ENCODE results near the gene NCOR2. TPM values are rescaled to one million over a fixed set of nuclear protein-coding genes. Genes with fewer than 3 reads are reported as not detected.
A peak's percentile ranks its signal among the peaks of the same experiment; 100 is the strongest.

NCOR2 gene
- total RNA-seq, 4 donors from 2014 or later, result 111 to 264 (median 187) TPM

DNA sequence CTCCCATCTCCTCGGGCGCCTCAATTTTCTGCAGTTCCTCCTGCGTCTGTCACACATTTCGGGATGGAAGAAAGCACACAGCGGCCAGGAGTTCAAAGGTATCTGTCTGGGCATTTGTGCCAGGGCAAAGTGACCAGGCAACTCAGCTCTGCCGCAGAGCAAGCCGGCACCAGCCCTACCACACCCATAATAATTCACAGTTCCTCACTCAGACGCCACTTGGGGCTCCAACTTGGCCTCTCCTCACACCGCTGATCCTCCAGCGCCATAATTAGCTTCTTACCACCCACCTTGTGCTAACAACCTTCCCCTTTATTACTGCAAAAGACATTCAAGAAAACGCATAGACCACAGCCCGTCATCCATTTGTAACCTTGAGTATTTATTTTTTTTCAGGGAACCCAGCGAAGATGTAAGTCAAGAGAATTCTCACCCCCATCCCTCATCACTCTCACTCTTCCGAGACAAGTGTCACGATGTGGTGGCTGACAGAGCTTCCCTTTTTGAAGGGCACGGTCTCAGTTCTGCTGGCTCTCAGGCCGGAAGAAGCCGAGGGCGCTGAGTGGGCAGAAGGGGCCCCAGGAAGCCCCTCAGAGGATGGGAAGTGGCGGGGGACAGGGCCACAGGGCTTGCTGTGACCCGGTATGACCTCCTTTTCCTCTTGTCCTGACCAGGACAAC is 25.2 kb upstream of the NCOR2 start:
- 52% methylated on average over 19 of the region's 21 CpGs for WGBS

DNA sequence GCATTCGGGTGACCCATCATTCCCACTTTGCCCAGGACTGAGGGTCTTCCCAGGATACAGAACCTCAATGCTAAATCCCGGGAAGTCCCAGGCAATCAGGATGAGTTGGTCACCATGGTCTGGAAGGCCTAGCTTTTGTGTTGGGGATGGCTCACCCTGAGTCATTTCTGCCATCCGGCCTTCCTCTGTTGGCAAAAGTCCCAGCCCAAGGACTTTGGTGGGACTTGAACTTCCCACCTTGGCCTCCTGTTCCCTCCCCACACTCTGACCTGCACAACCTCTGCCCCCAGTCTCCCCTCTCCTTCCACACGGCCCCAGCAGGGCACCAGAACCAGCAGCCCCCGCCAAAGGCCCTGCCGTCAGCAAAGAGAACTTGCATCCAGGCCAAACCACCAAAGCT is 24.6 kb upstream of the NCOR2 start:
- Histone ChIP-seq H3K36me3 (no peaks in the 10 kb centered on the region), H3K4me1 (peaks cover 26% of the 10 kb centered on the region), H3K9me3 (no peaks in the 10 kb centered on the region), H3K27ac (no peak overlapping the region), H3K27me3 (no peaks in the 10 kb centered on the region), H3K4me3 (no peak overlapping the region)
- WGBS, result 45% methylated on average over 5 of the region's 6 CpGs
- no peak for DNase-seq (ENCODE audit: low spot score in 2 of 2)
- TF ChIP-seq POLR2AphosphoS5 (IDR thresholded peaks at IDR 0.05) (no peak), EP300 (IDR thresholded peaks at IDR 0.05) (no peak), POLR2A (IDR thresholded peaks at IDR 0.05) (no peak)
- TF ChIP-seq, protein P1, sequence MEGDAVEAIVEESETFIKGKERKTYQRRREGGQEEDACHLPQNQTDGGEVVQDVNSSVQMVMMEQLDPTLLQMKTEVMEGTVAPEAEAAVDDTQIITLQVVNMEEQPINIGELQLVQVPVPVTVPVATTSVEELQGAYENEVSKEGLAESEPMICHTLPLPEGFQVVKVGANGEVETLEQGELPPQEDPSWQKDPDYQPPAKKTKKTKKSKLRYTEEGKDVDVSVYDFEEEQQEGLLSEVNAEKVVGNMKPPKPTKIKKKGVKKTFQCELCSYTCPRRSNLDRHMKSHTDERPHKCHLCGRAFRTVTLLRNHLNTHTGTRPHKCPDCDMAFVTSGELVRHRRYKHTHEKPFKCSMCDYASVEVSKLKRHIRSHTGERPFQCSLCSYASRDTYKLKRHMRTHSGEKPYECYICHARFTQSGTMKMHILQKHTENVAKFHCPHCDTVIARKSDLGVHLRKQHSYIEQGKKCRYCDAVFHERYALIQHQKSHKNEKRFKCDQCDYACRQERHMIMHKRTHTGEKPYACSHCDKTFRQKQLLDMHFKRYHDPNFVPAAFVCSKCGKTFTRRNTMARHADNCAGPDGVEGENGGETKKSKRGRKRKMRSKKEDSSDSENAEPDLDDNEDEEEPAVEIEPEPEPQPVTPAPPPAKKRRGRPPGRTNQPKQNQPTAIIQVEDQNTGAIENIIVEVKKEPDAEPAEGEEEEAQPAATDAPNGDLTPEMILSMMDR (IDR thresholded peaks at IDR 0.05), result no peak

More for the DNA sequence above, 25.2 kb upstream of the NCOR2 start:
- Histone ChIP-seq H3K9me3 (no peaks in the 10 kb centered on the region), H3K27me3 (no peaks in the 10 kb centered on the region), H3K27ac (no peak overlapping the region), H3K4me1 (peaks cover 26% of the 10 kb centered on the region), H3K36me3 (no peaks in the 10 kb centered on the region), H3K4me3 (no peak overlapping the region)
- DNase-seq (ENCODE audit: low spot score in 2 of 2), result no peak
- TF ChIP-seq, protein P1 (IDR thresholded peaks at IDR 0.05), result no peak
- TF ChIP-seq POLR2A (IDR thresholded peaks at IDR 0.05) (no peak), EP300 (IDR thresholded peaks at IDR 0.05) (no peak), POLR2AphosphoS5 (IDR thresholded peaks at IDR 0.05) (no peak)

DNA sequence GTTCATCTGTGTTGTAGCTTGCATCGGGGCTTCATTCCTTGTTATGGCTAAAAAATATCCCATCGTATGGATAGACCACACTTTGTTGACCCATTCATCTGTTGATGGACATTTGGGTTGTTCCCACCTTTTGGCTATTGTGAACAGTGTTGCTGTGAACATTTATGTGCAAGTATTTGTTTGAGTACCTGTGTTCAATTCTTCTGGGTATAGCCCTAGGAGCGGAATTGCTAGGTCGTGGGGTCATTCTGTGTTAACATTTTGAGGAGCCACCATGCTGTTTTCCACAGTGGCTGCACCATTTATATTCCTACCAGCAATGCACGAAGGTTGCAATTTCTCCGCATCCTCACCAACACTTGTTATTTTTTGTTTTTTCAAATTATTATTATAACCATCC is 23.0 kb upstream of the NCOR2 start:
- Histone ChIP-seq H3K4me3 (no peak overlapping the region), H3K36me3 (no peaks in the 10 kb centered on the region), H3K4me1 (peaks cover 26% of the 10 kb centered on the region), H3K27me3 (no peaks in the 10 kb centered on the region), H3K27ac (no peak overlapping the region), H3K9me3 (no peaks in the 10 kb centered on the region)
- no peak for DNase-seq (ENCODE audit: low spot score in 2 of 2)
- TF ChIP-seq POLR2A (IDR thresholded peaks at IDR 0.05) (no peak), POLR2AphosphoS5 (IDR thresholded peaks at IDR 0.05) (no peak), EP300 (IDR thresholded peaks at IDR 0.05) (no peak)
- TF ChIP-seq, protein P1 (IDR thresholded peaks at IDR 0.05), result no peak
- 96% methylated on average over 6 of the region's 6 CpGs for WGBS

DNA sequence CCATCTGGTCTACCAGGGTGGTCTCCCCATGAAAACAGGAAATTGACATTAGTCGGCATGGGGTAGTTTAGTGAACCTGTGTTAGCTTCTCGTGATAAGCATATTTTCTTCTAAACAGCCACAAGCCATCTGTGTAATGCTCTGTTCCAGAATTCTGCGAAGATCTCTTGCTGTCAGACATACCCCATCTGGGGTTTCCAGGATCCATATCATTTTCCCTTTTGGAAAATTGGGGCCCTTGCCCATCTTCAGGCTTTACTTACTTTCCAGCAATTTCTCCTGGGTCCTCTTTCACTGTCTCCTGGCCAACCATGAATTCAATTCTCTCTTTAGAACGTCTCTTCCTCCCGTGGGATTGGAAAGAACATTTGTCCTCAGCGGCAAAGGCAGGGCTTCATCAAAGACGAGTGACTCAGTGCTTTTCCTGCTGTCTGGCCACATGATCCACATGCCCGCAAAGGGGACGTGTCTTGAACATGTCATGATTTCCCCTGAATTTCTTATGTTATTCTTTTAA is 21.4 kb upstream of the NCOR2 start:
- Histone ChIP-seq H3K4me3 (no peak overlapping the region), H3K9me3 (no peaks in the 10 kb centered on the region), H3K27ac (peak overlapping the region; percentile 15), H3K36me3 (no peaks in the 10 kb centered on the region), H3K4me1 (peaks cover 26% of the 10 kb centered on the region), H3K27me3 (no peaks in the 10 kb centered on the region)
- 28% methylated on average over 9 of the region's 9 CpGs for WGBS
- no peak for DNase-seq (ENCODE audit: low spot score in 2 of 2)
- no peak for TF ChIP-seq POLR2A (IDR thresholded peaks at IDR 0.05)
- peak in 1 of 3 donors; percentile 28 for TF ChIP-seq POLR2AphosphoS5 (IDR thresholded peaks at IDR 0.05)

DNA sequence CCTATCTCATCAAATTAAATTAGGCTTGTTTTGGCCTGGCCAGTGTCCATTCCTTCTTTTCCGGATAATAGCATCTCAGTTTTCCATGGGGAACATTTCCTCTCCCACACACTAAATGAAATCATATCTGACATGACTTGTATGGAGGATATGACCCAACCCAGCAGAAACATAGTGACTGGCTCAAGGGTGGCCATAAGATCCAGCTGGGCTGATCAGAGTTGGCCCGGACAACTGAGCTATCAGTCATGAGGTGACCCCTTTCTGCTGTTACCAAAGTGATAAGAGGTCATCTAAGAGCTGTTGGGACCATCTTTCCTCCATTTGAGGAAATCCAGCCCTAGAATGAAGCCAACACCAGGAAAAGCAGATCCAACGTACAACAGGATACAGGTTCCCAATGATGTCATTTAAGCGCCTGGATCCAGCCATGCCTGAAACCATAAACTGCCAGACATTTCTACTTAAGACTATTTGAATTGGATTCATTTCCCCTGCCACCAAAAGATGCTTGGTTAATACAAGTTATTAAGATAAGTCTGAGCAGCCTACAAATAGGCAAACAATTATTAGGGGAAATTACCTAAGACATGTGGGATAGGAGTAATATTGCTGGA is 20.7 kb upstream of the NCOR2 start:
- 84% methylated on average over 4 of the region's 4 CpGs for WGBS
- no peaks in the 10 kb centered on the region for H3K36me3 ChIP-seq
- H3K27ac ChIP-seq, result peak overlapping the region; percentile 15

More for the DNA sequence above, 20.7 kb upstream of the NCOR2 start:
- Histone ChIP-seq H3K27me3 (no peaks in the 10 kb centered on the region), H3K4me3 (no peak overlapping the region), H3K9me3 (no peaks in the 10 kb centered on the region), H3K4me1 (peaks cover 26% of the 10 kb centered on the region)
- TF ChIP-seq EP300 (IDR thresholded peaks at IDR 0.05) (no peak), POLR2AphosphoS5 (IDR thresholded peaks at IDR 0.05) (no peak), POLR2A (IDR thresholded peaks at IDR 0.05) (no peak)
- TF ChIP-seq, protein P1 (IDR thresholded peaks at IDR 0.05), result no peak
- DNase-seq (ENCODE audit: low spot score in 2 of 2), result no peak

All from suprapubic skin (tissue), 4 donors.